Heart left ventricle (tissue), 16 donors: ENCODE results near the gene CFAP99. TPM values are rescaled to one million over a fixed set of nuclear protein-coding genes. Genes with fewer than 3 reads are reported as not detected.

Experiments used
- ATAC-seq, 4 donors: fragments of 200-7000 bp; cut with Tn5 transposase; one replicate each; pipeline ENCODE4 v1.9.1; 2020 to 2022; ENCODE audit warnings: moderate library complexity in 4 of 4, mild to moderate bottlenecking in 3 of 4, moderate number of reproducible peaks in 1 of 4
- DNase-seq, 5 donors: peaks; one replicate each; pipeline ENCODE4 v3.0.0-alpha.2; 2020
- H3K27ac ChIP-seq, 12 donors: fragments of 200-600 bp; sonication (generic) in 4 of 12; one replicate each; pipeline versions ENCODE4 v1.5.0 to v1.8.0; 2016 to 2022; ENCODE audit warnings: mild to moderate bottlenecking in 2 of 12
- H3K27me3 ChIP-seq, 9 donors: fragments of 200-600 bp; sonication (generic) in 2 of 9; one replicate each; pipeline versions ENCODE4 v1.5.1 to v1.8.0; 2016 to 2022; ENCODE audit warnings: mild to moderate bottlenecking in 3 of 9
- H3K36me3 ChIP-seq, 9 donors: fragments of 200-600 bp; sonication (generic) in 2 of 9; one replicate each; pipeline versions ENCODE4 v1.5.0 to v1.8.0; 2018 to 2022; ENCODE audit warnings: mild to moderate bottlenecking in 2 of 9
- H3K4me1 ChIP-seq, 12 donors: fragments of 200-600 bp; sonication (generic) in 4 of 12; one replicate each; pipeline versions ENCODE4 v1.5.0 to v1.8.0; 2016 to 2022; ENCODE audit warnings: mild to moderate bottlenecking in 3 of 12
- H3K4me3 ChIP-seq, 12 donors: fragments of 200-600 bp; sonication (generic) in 4 of 12; one replicate each; pipeline versions ENCODE4 v1.5.0 to v1.8.0; 2017 to 2022; ENCODE audit warnings: mild to moderate bottlenecking in 9 of 12, moderate library complexity in 4 of 12
- H3K9me3 ChIP-seq, 12 donors: fragments of 200-600 bp; sonication (generic) in 4 of 12; one replicate each; pipeline versions ENCODE4 v1.5.0 to v1.8.0; 2016 to 2022; ENCODE audit warnings: mild to moderate bottlenecking in 1 of 12
- POLR2A ChIP-seq, 2 donors: fragments of 450-650 bp; IDR thresholded peaks; one replicate each; pipeline ENCODE4 v1.6.1; 2017; ENCODE audit warnings: antibody characterized with exemption in 2 of 2, mild to moderate bottlenecking in 2 of 2, moderate library complexity in 2 of 2
- WGBS, 4 donors: extraction: QIAGEN DNeasy Blood & Tissue Kit in 2 of 4; methylation state at CpG; one replicate each; pipeline versions ENCODE4 v1.1.5 to v1.1.7; 2013 to 2018; 5-methylcytosine and 5-hydroxymethylcytosine counted together
- intact Hi-C, 10 donors: fragments of 100-400 bp; cut with DNase I; formaldehyde crosslinking; loops; one replicate each; pipeline versions ENCODE4 v1.11.1 to v1.14.2; 2022
- polyA plus RNA-seq, 2 donors: library from polyadenylated mRNA; stranded (reverse); fragments of 200-250 nt; gene quantifications; one replicate each; pipeline ENCODE4 v1.2.3, GENCODE V29; 2013
- total RNA-seq, 9 donors: library from RNA; depleted of rRNA in 2 of 9; stranded (reverse); fragments of >200 nt in 2 of 9; fragmentation: NEBNext Ultra II Directional in 3 of 9; extraction: Animal tissue kit (Norgen Biotek cat#: 25700) in 3 of 9; gene quantifications; one replicate each; pipeline versions ENCODE4 v1.1.0 to v1.2.4, GENCODE V29; 2016 to 2023
- TF ChIP-seq, protein P1 (sequence below), 12 donors: fragments of 200-600 bp; sonication (generic) in 4 of 12; IDR thresholded peaks; one replicate each; pipeline versions ENCODE4 v1.5.0 to v1.8.0; 2018 to 2022; ENCODE audit warnings: antibody characterized with exemption in 12 of 12, mild to moderate bottlenecking in 5 of 12
- donor health status: ischemic (EF 13 %, LVEDD 7.1; RV severe dilation, severe dysfunction).
- donor health status: healthy with polysubstance abuse.
- donor health status: DM: no; HTN: yes; CAD: no.
- donor health status: DM: no; HTN: no; CAD: no.
- donor health status: ischemic (EF 25% LVEDD 6.9; RV normal size, moderate dysfunction).
- donor health status: ischemic (EF 25% LVEDD 5.7; RV mildly dilated, moderate dysfunction).
- donor health status: healthy.
- donor health status: DM: yes; HTN: yes; CAD: no.
- donor health status: ischemic (EF 35%, LVEDD 5.7; RV mildly dilated, moderate dysfunction).
- donor health status: nonischemic (EF 11% LVEDD 7.7; RV severe dilation, severe dysfunction).
- donor health status: DM: yes; HTN: yes; CAD: no.
- donor health status: PGD.
- donor health status: ischemic (EF 29% LVEDD 5.4; RV normal size, mild dysfunction).
- donor health status: nonischemic (EF 23%, LVEDD 6.1; RV moderate dilation, normal function).

CFAP99 gene
- total and polyA plus RNA-seq, 11 donors, result not detected

DNA sequence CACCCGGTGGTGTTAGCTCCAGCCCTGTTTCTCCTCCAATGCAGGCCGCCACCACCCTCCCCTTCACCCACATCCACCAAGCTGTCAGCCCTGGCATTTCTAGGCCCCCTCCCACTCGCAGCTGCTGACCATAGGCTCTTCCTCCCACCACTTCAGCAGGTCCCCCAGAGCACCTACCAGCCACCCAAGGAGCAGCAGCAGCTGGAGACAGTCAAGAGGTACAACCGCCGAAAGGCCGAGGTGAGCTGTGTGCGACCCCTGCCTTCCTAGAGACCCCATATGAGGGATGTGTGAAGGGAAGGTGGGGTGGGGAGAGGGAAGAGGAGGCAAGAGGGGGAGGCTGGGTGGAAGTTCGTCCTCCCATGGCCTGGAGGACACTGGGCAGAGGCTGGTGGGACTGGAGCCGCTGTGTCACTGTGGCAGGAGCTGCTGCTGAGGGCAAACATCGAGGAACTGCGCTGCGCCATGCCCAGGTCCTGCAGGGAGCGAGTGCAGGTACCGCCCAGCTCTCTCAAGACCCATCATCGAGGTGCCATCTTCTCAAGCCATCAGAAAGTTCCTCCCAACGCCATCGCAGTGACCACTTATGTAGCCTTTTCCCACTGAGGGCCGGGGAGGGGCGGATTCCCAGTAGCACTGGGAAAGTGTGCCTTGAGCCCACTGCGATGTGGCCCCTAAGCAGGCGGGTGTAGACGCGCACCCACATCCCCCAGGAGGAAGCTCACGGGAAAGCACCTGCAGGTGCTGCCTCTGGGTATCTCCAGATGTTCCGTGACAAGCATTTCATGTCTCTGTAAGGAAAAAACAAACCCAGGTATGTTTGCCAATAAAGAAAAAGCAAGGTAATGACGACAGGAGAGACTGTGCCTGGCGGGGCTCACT, 31.0 kb downstream of the CFAP99 start:
- Histone ChIP-seq H3K4me3 (no peak overlapping the region), H3K4me1 (no peaks in the 10 kb centered on the region), H3K36me3 (no peaks in the 10 kb centered on the region), H3K27me3 (no peaks in the 10 kb centered on the region), H3K9me3 (no peaks in the 10 kb centered on the region), H3K27ac (no peak overlapping the region)
- intact Hi-C loops, result loop anchor here in 2 of 10 donors (10.0 kb wide), 1 partner anchor 225 kb away; no protein-coding TSS in a partner anchor
- DNase-seq, result no peak
- no peak for TF ChIP-seq POLR2A (IDR thresholded peaks at IDR 0.05)
- TF ChIP-seq, protein P1, sequence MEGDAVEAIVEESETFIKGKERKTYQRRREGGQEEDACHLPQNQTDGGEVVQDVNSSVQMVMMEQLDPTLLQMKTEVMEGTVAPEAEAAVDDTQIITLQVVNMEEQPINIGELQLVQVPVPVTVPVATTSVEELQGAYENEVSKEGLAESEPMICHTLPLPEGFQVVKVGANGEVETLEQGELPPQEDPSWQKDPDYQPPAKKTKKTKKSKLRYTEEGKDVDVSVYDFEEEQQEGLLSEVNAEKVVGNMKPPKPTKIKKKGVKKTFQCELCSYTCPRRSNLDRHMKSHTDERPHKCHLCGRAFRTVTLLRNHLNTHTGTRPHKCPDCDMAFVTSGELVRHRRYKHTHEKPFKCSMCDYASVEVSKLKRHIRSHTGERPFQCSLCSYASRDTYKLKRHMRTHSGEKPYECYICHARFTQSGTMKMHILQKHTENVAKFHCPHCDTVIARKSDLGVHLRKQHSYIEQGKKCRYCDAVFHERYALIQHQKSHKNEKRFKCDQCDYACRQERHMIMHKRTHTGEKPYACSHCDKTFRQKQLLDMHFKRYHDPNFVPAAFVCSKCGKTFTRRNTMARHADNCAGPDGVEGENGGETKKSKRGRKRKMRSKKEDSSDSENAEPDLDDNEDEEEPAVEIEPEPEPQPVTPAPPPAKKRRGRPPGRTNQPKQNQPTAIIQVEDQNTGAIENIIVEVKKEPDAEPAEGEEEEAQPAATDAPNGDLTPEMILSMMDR (IDR thresholded peaks at IDR 0.05), result no peak
- 86 to 90% (median 90%) methylated on average over 25 to 27 of the region's 27 CpGs for WGBS, 4 donors
- no peak for ATAC-seq

DNA sequence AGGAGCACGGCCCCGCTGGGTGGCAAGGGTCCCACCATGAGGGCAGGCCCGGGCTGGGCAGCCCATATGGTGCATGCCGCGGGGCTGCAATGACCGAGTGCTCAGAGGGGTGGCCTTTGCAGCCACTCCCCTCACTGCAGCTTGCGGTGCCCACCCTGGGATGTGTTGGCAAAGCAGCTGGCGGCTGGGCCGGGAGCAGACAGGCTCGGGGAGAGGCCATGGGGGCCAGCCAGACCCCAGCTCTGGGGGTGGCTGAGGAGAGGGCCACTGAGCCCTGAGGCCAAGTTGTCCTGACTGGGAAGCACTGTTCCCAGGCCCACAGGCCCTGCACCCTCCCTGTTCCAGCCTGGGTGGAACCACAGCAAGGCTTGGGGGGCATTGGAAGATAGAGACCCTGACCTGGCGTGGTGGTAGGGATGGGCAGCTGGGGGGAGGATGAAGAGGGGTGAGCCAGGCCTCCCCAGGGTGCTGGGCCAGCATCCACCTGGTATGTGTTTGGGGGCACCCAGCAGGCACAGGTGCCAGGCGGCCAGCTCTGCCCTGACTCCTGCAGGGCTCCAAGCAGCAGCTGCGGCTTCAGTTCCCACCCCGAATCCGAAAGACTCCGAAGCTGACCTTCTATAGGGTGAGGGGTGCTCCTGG, 31.8 kb downstream of the CFAP99 start:
- TF ChIP-seq POLR2A (IDR thresholded peaks at IDR 0.05), result no peak
- Histone ChIP-seq H3K27ac (no peak overlapping the region), H3K27me3 (no peaks in the 10 kb centered on the region), H3K4me3 (no peak overlapping the region), H3K9me3 (no peaks in the 10 kb centered on the region), H3K4me1 (no peaks in the 10 kb centered on the region), H3K36me3 (no peaks in the 10 kb centered on the region)
- DNase-seq (no peak), ATAC-seq (no peak)
- intact Hi-C loops, result no loop called here
- 86 to 92% (median 89%) methylated on average over 9 to 16 of the region's 16 CpGs for WGBS, 4 donors

DNA sequence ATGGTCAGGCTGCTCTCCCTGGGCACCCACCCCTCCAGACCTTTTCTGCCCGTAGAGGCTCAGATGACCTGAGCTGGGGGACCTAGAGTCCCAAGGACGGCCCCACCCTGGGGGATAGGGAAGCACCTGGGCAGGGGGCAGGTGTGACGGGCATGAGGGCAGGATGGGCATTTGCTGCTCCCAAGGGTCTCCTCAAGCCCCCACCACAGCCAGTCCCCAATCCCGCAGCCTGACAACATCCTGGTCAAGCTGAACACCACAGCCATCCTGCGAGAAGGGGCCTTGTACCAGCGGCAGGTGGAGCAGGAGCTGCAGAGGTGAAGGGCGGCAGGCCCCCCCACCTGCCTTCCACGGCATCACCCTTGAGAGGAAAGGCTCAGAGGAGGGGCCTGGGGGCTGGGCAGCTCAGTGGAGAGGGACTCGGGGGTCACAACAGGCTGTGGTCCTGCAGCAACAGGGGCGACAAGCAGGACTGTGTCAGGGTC, 32.3 kb downstream of the CFAP99 start:
- no peak for TF ChIP-seq POLR2A (IDR thresholded peaks at IDR 0.05)
- TF ChIP-seq, protein P1 (IDR thresholded peaks at IDR 0.05), result no peak
- Histone ChIP-seq H3K27ac (no peak overlapping the region), H3K4me1 (no peaks in the 10 kb centered on the region), H3K27me3 (no peaks in the 10 kb centered on the region), H3K9me3 (no peaks in the 10 kb centered on the region), H3K36me3 (no peaks in the 10 kb centered on the region), H3K4me3 (no peak overlapping the region)
- 72 to 95% (median 90%) methylated on average over 6 to 10 of the region's 10 CpGs for WGBS, 4 donors
- DNase-seq, result no peak
- ATAC-seq, result peak in 1 of 4 donors; percentile 10
- intact Hi-C loops, result no loop called here

DNA sequence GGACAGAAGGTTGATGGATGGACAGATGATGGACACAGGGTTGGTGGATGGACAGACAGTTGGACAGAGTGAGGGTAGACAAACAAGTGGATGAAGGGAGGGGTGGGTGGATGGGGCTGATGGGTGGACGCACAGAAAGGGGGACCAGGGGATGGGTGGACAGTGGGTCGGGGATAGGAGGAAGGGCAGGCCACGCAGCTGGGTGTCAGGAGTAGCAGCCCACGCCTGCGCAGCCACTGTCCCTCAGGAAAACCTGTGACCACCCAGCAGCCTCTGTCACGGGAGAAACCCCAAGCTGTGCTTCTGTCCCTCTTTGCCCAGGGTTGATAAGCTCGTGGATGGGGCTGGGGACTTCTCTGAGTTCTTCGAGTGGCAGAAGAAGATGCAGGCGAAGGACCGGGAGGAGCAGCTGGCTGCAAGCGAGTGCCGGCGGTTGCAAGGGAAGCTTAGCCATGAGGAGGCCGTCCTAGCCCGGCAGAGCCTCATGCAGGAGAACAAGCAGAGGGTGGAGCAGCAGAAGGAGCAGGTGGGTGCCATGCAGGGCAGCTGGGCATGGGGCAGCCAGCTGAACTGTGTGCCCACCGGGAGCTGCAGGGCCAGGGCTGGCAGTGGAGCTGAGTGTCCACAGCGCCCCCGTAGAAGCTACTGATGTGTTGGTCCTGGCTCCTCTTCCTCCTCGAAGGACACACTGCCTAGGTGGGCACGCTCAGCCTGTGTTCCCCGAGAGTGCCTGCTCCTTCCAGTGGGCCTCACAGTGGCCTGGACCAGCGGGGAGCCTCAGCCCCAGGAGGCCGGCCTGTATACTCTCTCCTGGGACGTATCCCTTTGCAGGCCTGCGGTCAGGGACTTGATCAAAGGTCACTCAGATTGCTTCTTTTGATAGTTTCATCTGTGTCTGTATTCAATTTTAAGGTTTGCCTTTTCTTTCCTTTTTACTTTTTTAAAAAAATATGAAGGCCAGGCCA, 33.3 kb downstream of the CFAP99 start:
- no peak for ATAC-seq
- Histone ChIP-seq H3K36me3 (no peaks in the 10 kb centered on the region), H3K4me3 (no peak overlapping the region), H3K27ac (no peak overlapping the region), H3K27me3 (no peaks in the 10 kb centered on the region), H3K9me3 (no peaks in the 10 kb centered on the region), H3K4me1 (no peaks in the 10 kb centered on the region)
- DNase-seq, result no peak
- WGBS, 4 donors, result 83 to 88% (median 84%) methylated on average over 25 of the region's 25 CpGs
- no peak for TF ChIP-seq POLR2A (IDR thresholded peaks at IDR 0.05)
- TF ChIP-seq, protein P1 (IDR thresholded peaks at IDR 0.05), result no peak
- intact Hi-C loops, result no loop called here
